Stimulated activated CD4-positive, alpha-beta T cell treated with anti-CD3 and anti-CD28 coated beads, Interleukin-1b, Interleukin-23, amount 100 ng/mL, for 48 hours (primary cell): ENCODE measurements around the gene HDAC8.
A peak's percentile ranks its signal among the peaks of the same experiment; 100 is the strongest.
"Not testable (repeated sequence)": the region's sequence is repeated elsewhere in the genome, so short reads cannot be mapped to it uniquely, and the experiment has no call there.

Experiments used
- DNase-seq: peaks from one replicate; pipeline ENCODE4 v3.0.0-alpha.2; 2020

The HDAC8 gene

GRCh38 chrX:72368796-72369195 lies 203.8 kb downstream of the HDAC8 start:
- DNase-seq = no peak

GRCh38 chrX:72367516-72367915 lies 205.1 kb downstream of the HDAC8 start:
- DNase-seq = no peak

- DNase-seq = no peak
Observed at GRCh38 chrX:72366701-72367454, 205.8 kb downstream of the HDAC8 start.

GRCh38 chrX:72366178-72366577 lies 206.5 kb downstream of the HDAC8 start:
- no peak for DNase-seq

GRCh38 chrX:72365126-72365525 lies 207.5 kb downstream of the HDAC8 start:
- no peak for DNase-seq

GRCh38 chrX:72360326-72360725 lies 212.3 kb downstream of the HDAC8 start:
- DNase-seq = no peak

- no peak for DNase-seq
Observed at GRCh38 chrX:72358313-72358712, 214.3 kb downstream of the HDAC8 start.

GRCh38 chrX:72352786-72353185 lies 219.9 kb downstream of the HDAC8 start:
- no peak for DNase-seq

- no peak for DNase-seq
Observed at GRCh38 chrX:72351606-72352334, 220.9 kb downstream of the HDAC8 start.

GRCh38 chrX:72349190-72349589 lies 223.5 kb downstream of the HDAC8 start:
- DNase-seq = peak; percentile 30

- peak; percentile 5 for DNase-seq
Observed at GRCh38 chrX:72348247-72348979, 224.2 kb downstream of the HDAC8 start.

- DNase-seq = no peak
Observed at GRCh38 chrX:72347366-72347765, 225.3 kb downstream of the HDAC8 start.

- DNase-seq = no peak
Observed at GRCh38 chrX:72346302-72346949, 226.2 kb downstream of the HDAC8 start.

GRCh38 chrX:72340626-72341025 lies 232.0 kb downstream of the HDAC8 start:
- no peak for DNase-seq

- no peak for DNase-seq
Observed at GRCh38 chrX:72340041-72340440, 232.6 kb downstream of the HDAC8 start.

GRCh38 chrX:72330131-72330530 lies 242.5 kb downstream of the HDAC8 start:
- DNase-seq = no peak

- DNase-seq = no peak
Observed at GRCh38 chrX:72326605-72327300, 245.9 kb downstream of the HDAC8 start.

GRCh38 chrX:72319651-72320050 lies 253.0 kb downstream of the HDAC8 start:
- not testable (repeated sequence) for DNase-seq

GRCh38 chrX:72317139-72317538 lies 255.5 kb downstream of the HDAC8 start:
- no peak for DNase-seq

- DNase-seq = no peak
Observed at GRCh38 chrX:72316408-72317110, 256.1 kb downstream of the HDAC8 start.

- no peak for DNase-seq
Observed at GRCh38 chrX:72314881-72315280, 257.8 kb downstream of the HDAC8 start.
